Fibroblast of upper back skin (primary cell): ENCODE data around the gene EFCAB6.

Experiments used
- DNase-seq: peaks from one replicate; pipeline ENCODE4 v3.0.0-alpha.2; 2013

EFCAB6 gene

DNA sequence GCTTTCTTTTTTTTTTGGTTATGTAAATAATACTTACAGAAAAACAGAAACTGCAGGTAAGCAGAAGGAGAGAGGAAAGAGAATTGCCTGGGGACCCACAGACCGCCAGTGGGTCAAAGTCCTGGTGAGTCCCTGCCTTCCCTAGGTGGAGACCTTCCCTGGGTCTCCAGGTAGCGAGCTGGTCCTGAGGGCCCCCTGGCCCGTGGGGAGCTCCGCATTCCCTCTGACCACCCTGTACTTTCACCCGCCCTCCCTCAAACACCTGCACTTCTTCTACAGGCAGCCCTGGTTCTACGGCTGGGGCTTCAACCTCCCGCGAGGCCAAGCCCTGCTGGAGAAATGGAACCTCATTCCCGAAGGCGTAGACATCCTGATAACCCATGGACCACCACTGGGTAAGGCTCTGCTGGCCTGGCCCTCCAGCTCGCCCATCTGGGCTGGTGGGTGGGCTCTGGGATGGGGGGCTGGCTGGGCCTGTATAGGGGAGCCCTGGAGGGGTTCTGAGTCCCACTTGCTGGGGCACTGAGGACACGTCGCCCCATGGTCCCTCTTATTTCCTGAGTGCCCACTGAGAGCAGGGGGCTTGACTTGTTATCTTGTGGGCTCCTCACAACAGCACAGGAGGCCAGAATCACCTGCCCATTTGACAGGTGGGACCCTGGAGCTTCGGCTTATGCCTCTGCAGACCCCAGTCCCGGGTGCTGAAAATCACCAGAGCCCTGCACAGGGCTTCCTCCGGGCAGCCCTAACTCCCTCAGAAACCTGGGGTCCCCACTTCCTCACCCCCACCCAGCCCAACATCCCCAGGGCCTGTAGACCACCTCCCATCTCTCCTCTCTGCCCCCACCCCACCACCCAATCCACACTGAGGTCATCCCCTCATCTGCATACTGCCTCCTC lies 313.9 kb downstream of the EFCAB6 start:
- no peak for DNase-seq

DNA sequence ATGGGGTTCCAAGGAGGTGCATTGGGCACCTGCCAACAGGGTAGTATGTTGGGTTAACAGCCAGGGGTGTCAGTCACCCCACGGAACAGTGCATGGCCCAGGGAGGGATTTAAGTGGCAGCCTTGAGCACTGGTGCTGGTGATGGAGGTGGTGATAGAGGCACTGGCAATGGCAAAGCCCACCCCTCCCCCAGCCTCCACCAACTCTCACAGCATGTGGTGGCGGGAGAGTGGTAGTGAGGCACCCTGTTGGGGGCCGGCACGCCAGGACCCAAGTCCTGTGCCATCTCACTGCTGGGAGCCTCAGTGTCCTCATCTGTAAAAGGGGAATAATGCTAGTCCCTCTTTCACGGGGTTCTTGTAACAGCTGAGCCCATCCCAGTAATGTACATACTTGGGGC lies 318.8 kb downstream of the EFCAB6 start:
- DNase-seq, result no peak

DNA sequence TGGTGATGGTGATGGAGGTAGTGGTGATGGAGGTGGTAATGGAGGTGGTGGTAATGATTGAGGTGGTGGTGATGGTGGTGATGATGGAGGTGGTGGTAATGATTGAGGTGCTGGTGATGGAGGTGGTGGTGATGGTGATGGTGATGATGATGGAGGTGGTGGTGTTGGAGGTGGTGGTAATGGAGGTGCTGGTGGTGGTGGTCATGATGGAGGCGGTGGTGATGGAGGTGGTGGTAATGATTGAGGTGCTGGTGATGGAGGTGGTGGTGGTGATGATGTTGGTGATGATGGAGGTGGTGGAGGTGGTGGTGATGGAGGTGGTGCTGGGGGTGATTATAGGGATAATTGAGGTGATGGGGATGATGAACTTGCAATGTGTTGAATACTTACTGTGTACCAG lies 320.4 kb downstream of the EFCAB6 start:
- no peak for DNase-seq

DNA sequence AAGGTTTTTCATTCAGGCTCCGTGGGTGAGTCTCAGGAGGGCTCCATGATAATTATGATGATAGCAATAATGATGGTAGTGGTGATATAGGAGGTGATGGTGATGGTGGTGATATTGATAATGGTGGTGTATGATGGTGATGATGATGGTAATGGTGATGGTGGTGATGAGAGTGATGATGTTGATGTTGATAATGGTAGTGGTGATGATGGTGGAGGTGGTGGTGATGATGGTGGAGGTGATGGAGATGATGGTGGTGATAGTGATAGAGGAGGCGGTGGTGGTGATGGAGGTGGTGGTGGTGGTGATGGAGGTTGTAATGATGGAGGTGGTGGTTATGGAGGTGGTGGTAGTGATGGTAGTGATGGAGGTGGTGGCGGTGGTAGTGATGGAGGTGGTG lies 320.9 kb downstream of the EFCAB6 start:
- DNase-seq, result no peak

DNA sequence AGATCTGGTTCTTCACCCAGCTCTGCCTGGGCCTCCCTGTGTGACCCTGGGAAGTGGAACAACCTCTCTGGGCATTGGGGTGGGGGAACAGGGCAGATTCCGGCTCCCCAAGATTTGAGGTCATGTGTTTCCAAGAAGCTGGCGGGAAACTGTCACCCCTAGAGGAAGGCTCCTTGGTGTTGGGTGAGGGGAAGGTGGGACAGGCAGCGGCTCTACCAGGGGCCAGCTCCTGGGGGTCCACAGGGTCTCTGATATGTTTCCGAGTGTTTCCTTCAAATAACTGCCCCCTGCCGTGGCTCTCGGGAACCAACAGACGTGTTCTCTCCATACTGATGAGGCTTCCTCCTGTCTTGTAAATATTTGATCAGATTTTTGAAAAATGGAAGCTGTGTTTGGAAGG lies 321.8 kb downstream of the EFCAB6 start:
- no peak for DNase-seq

DNA sequence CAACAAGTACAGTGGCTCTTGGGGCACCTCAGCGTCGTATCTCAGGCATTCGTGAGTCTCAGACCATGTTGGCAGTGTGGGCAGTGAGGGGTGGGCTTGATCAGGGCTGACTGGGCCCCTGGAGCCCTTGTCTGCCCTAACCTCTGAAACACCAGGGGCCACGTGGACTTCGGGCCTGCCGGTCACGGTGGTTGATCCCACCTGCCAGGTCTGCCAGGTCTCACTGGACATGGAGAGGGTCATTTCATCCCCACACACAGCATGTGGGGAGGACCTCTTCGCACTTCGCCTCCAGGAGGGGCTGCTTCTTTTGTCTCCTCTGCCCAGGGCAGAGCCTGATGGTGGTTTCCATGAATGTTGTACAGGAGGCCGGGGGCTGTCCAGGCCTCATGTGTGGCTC lies 323.2 kb downstream of the EFCAB6 start:
- DNase-seq, result no peak

DNA sequence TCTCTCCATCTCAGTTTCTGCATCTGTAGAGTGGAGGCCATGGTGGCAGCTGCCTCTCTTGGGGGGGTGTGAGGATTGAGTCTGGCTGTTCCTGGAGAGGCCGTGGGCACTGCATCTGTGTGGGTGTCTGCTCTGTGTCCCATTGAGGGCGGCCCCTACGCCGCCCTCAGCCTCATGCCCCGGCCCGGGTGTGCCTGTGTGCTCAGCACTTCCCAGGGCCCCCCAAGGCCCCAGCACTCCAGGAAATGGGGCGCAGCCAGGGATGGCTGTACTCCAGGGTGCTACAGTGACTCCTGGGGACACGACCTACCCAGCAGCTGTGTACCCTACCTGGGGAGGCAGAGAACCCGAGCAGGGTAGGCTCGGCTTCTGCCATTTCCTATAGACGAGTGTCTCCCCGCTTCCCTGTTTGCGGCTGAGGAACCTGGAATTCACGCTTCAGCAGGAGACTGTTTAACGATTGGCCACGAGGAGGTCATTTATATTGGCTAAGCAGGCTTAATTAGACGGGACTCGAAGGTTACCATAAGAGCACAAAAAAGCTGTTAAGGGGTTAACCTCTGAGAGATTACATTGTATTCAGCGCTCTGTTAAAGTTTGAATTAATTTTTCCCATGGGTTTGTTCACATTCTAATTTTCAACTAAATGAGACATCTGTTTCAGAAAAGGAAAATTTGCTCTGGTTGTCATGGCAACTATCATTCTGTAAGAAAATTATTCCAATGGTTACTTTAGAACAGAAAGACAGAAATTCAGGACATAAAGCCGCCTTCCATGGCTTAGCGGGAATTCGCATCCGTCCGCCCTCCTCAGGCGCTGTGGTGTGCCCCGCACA lies 323.9 kb downstream of the EFCAB6 start:
- no peak for DNase-seq

DNA sequence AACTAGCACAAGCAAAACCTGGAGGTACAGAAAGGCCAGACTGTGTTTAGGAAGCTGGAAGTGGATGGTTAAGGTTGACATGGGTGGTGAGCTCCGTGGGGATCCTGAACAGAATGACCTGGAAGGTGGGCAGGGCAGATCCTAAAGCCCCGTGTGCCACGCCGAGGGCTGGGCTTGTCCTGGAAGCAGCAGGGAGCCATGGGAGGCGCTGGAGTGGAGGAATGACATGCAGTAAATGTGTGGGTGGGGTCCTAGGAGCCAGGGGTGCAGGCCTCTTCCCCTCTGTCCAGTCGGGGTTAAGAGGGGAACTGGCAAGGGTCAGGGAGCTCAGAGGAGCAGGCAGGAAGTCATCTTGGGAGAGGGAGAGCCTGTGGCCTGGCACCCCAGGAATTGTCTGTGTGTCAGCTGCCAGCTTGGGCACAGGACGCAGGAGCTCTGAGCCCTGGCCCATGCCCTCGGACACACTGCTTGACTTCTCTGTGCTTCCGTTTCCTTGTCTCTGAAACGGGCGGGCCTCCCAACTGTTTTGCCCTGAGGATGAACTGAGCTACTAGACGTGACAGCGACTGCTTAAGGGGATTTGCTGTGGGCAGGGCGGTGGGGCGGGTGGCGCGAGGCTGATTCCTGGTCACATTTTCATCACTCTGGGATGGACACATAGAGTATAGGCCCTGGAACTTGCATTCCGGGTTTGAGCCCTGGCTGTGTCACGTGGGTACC lies 324.6 kb downstream of the EFCAB6 start:
- no peak for DNase-seq

DNA sequence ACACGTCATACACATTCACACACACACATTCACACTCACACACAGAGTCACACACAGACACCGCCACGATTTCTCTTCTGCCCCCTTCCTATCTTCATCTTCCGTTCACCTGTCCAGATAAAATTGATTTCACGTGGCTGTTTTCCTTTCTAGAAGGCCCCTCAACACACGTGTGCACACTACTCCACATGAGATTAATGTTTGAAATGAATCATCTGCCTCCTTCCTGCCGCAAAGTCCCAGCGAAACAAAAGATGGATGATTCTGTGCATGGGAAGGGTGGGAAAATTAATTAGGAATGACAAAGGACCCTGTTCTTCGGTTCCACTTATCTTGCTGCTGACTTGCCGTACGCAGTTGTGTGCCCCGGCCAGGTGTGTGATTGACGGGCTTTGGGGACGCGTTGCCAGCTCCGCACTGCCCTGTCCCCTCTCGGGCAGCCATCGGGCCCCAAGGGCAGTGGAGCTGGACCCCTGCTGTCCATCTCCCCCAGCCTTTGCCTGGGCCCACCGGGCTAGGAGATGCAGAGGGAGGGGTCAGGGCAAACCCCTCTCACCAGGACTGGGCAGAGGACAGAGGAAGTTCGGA lies 326.5 kb downstream of the EFCAB6 start:
- no peak for DNase-seq

DNA sequence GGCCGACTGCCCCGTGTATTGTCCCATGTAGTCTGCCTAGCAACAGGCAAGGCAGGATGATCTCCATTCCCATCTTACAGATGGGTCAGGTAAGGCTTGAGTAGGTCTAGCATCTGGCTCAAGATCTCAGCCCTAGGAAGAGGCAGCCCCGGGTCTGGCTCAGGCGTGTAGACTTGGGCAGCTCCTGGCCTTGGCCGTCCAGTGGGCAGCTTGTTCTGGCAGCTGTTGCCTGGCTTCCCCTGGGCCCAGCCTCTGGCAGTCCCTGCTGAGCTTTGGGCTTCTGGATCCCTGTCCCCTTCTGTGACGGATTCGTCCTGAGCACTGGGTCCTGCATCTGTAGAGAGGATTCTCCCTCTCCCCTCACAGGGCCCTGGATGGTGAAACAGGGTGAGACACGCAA lies 327.9 kb downstream of the EFCAB6 start:
- DNase-seq, result no peak

DNA sequence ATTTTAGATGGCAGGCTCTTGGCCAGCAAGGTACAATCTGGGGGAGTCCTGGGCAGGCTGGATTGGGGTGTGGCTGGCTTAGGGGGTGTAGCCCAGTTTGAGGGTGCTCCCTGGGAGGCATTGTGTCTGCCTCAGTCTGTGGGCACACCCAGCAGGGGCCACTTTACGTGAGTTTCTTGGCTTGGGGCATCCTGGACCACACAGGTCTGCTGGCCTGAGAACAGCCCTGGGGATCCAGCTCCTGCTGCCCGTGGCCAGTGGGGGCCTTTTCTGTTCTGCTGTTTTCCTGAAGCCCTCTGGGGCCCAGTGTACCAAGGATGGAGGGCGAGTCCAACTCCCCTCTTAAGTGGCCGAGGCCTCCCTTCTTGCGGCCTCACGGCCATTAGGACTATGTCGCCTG lies 328.4 kb downstream of the EFCAB6 start:
- DNase-seq, result no peak

DNA sequence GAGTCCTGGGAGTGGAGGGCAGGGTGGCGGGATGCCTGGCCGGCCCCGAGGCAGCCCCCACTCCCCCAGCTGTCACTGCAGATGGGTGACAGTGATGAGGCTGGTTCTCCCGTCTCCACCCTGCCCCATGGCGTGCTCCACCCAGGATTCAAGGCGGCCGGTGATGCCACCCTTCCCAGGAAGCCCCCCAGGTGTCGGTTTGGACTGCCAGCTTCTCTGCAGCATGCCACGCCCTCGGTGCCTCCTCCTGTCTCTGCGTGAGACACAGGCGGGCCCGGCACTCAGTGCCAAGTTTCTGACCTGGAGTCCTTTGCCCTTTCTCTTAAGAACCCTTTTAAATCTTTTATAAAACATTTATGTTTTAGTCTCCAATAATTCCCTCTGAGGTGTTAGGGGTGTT lies 328.8 kb downstream of the EFCAB6 start:
- DNase-seq, result no peak

DNA sequence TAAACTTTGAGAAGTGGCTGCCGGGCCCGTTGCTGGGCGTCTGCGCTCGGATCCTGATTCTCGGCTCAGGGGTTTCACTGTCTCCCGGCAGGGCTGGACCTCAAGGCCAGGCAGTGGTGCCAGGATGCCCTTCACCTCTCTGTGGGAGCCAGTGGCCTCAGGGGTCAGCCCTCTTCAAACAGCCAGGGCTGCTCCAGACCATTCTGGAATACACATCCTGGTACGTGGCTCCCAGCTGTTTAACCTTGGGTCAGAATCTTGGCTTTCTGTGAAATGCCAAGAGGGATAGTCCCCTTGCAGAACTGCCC lies 329.8 kb downstream of the EFCAB6 start:
- DNase-seq, result no peak

DNA sequence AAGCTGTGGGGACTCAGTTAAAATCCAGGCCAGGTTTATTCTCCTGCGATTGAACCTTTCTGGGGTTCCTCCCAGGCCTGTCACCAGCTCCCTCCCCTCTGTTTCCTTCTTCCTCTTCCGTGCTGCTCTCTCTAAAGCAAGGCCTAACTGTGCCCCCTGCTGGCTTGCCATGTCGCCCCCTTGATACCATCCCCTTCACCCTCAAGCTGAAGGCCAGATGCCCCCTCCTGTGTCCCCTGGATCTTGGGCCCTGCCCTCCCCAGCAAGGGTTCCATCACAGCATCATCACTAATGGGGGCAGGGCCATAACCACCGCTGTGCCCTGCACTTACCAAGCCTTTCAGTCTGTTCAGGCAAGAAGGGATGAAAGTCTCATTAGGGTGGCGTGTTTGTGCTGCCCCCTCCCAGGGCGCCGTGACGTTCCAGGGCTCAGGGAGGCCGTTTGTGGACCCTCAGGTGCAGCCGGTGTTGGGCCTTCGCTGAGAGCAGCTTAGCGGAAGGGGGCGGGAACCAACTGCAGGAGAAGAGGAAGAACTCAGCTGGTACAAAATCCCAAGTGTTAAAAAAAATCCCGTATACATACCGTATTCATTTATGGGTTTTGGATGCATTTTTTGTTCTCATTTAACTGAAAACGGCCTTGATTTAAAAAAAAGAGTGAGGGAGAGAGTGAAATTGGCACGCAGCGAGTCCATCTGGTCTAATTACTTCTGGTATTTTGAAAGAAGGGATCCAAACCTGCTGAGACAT lies 330.4 kb downstream of the EFCAB6 start:
- DNase-seq, result no peak

DNA sequence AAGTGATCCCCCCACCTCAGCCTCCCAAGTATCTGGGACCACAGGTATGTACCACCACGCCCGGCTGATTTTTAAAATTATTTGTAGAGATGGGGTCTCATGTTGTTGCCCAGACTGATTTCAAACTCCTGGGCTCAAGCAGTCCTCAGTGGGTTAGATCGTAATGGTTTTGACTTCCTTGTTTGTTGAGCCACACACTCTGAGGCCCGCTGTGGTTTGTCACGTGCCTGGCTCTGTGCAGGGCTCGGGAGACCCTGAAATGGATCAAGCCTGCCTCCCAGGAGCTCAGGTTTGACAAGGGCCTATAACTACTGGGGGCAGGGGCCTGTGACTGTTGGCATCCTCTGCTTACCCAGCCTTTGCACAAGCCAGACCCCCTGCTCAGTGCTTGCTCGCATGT lies 332.1 kb downstream of the EFCAB6 start:
- DNase-seq, result no peak

DNA sequence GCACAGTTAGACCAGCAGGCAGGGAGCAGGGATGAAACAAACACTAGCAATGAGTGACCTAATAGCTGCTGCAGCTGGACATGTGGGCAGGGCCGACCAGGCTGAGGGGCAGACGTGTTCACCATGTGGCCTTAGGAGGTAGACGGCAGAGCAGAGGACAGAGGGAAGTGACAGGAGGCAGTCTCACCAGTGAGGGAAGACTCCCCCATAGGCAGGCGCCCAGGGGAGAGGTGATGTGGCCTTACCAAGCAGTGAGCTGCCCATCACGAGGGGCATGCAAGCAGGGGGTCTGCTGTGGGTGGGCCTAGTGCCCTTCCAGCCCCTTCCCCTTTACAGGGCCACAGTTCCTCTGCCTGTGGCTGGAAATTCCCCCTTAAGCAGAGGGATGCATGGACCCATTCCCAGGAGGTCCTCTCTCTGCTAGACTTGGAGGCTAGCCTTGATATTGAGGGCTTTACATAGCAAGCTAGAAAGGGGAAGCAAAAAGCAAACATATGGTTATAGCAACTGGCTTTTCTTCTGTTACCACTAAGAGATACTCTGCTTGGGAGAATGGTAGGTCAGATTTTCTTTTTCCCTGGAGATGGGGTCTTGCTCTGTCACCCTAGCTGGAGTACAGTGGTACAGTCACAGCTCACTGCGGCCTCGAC lies 332.7 kb downstream of the EFCAB6 start:
- DNase-seq, result no peak
